ENCODE measurements around the gene GRK2.
A peak's percentile ranks its signal among the peaks of the same experiment; 100 is the strongest.

The GRK2 gene

DNA sequence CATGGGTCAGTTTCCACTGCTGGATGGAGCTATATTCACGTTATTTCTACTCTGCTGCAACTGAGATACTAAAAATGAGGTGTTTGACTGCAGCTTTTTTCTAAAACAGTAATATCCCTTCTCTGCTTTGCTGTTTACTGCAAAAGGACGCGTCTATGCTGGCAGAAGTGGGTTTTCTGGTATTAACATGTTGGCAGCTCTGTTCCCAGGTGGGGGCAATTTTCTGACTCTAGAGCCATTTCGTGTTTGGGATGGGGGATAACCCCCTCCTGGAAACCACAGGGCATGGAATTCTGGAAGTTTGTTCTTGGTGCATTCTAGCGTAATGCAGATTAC, 4.9 kb downstream of the GRK2 start:
- DNase-seq: no peak

DNA sequence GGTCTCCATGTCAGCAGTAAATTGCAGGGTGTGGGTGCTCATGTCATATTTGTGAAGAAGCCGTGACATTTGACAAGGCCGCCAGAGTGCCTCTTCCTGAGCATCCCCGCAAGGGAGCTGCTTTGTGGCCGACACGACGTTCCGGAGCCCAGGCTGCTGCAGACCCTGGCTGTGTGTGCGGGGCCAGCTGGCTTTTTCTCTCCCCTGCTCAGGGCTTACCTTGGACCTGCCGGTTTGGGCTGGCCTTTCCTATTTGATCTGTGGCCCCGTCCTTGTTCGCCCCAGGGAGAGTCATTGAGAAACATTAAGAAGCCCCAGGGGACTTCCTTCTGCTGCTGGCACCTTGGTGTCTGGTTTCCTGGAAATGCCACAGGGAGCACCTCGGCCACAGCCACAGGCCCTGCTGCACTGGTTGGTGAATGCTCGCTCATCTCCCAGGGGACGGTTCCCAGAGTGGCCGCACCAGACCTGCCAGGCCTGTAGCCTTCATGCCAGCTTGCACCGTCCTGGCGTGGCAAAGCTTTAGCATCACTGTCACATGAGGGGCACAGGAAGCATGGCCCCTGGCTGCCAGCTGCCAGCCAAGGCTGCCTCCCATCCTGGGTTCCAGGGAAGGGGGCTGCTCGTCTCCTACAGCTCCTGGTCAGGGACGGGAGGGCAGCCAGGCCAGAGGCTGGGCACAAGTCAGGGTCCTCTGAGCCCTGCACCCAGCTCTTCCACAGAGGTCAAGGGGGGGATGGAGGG, 5.4 kb downstream of the GRK2 start:
- no peak for DNase-seq

- no peak for DNase-seq
Measured at GRCh38 chr11:67272327-67273259, 6.3 kb downstream of the GRK2 start.

DNA sequence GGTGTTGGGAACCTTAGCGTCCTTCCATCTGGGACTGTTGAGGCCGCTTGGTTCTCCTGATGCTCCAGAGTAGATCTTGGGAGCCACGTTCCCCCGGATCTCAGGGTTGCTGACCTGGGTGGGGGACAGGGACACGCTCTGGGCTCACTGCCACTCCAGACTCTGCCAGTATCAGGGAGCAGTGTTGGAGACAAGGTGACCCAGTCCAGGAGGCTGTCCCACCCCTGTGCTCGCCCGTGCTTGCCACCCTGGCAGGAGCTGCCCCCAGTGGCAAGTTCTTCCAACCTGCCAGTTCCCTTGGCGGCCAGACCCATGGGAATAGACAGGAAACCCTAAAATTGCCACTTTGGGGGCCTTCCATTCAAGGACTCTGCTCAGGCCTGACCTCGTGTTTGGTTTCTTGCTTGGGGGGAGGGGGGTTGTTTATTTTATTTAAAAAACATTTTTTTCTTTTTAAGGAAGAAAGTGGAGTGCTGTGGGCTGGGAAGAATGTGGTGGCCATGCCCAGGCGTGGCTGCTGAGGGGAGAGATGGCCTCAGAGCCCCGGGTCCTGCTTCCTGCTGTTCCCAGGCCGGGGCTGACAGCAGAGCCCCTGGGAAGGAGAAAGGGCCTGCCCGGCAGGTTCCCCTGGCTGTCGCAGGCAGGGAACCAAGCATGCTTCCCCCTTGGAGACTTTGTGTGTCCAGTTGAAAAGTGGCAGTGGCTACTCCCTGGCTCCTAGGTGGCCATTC, 7.2 kb downstream of the GRK2 start:
- DNase-seq: no peak

- DNase-seq: no peak
Measured at GRCh38 chr11:67274768-67275605, 8.7 kb downstream of the GRK2 start.

DNA sequence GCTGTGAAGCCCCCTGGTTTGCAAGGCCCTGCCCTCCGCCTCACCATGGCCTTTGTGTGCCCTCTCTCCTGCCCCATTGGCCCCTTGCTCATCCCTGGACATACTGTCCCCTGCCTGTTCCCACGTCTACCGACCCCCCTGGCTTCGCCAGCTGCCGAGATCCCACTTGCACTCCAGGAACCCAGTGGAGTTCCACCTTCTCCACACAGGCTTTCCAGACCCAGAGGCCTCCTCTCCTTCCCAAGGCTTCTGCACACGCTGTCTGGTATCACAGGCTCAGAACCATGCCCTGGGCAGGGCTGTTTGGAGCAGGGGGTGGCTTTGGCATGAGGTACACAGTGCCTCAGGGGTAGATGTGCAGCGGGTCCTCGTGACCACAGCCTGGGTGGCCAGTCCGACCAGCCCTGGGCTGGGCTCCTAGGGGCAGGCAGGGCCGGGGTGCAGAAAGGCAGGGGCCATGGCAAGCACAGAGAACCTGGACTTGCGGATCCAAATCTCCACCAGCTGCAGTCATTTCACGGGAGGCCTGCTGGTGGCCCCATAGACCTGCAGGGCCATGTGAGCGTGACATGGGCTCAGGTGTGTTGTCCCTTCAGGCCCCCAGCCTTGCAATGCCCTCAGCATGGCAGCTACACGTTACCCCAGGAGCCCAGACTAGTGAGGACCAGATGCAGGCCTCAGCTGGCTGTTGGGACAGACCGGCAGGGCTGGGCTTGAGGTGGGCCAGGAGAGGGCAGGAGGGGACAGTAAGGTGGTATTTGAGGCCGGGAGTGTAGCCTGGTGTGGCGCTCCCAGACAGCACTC, 9.5 kb downstream of the GRK2 start:
- no peak for DNase-seq

- no peak for DNase-seq
Measured at GRCh38 chr11:67276781-67277230, 10.5 kb downstream of the GRK2 start.

DNA sequence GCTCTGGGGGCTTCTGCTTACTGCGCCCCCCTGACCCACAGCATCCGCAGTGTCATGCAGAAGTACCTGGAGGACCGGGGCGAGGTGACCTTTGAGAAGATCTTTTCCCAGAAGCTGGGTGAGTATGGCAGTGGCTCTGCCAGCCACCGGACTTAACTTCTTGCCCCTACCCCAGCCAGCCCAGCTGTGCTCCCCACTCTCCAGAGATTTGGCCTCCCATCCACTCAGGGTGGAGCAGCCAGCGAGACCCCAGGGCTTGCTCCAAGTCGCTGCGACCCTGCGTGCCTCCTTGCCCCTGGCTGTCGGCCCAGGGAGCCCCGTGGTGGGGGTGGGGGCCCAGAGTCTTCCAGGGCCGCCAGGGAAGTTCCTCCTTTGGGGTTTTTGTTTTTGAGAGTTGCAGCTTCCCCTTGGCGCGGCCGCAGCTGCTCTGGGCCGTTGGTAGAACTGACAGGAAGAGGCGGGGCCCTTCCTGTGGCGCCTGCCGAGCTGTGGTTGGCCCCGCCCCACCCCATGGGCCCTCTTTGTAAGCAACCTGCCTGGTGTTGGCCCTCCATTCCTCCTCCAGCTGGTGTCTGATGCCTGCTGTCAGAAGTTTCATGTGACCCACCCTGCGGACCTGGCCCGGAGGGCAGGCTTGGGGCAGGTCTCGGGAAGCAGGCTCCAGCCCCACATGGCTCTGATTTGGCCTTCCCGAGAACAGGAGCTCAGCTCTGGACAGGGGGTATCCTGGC, 11.1 kb downstream of the GRK2 start:
- DNase-seq: peak; percentile 81 to 86

GRCh38 chr11:67278135-67278938, 12.1 kb downstream of the GRK2 start:
- DNase-seq: no peak

GRCh38 chr11:67278939-67279588, 12.8 kb downstream of the GRK2 start:
- DNase-seq: no peak

DNA sequence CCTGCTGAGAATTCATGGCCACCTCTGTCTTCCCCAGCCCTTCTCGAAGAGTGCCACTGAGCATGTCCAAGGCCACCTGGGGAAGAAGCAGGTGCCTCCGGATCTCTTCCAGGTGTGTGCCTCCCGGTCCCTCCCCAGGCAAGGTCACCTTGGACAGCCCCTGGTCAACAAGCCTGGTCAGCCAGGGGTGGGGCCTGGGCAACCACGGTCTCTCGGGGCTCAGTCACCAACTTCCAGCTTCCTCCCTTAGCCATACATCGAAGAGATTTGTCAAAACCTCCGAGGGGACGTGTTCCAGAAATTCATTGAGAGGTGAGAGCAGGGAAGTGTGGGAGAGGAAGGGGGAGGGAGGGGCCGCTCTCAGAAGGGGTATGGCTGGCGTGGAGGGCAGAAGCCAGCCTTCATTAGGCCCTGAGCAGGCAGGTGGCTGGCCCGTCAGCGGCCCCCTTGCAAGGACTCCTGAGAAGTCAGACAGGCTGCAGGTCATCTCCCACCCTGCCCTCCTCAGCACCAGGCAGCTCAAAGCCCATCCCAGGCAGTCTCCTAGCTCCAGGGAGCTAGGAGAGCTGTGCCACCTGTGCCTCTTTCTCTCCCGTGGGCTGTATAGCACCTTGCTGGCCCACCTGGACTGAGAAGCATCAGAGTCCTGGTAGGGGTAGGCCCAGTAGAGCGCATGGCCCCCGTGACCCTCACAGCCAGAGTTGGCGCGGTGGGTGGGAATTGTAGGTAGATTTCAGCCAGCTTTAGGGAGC, 13.5 kb downstream of the GRK2 start:
- no peak for DNase-seq

- no peak for DNase-seq
Measured at GRCh38 chr11:67280341-67280787, 14.1 kb downstream of the GRK2 start.

GRCh38 chr11:67280788-67281551, 14.7 kb downstream of the GRK2 start:
- no peak for DNase-seq

GRCh38 chr11:67281552-67282150, 15.4 kb downstream of the GRK2 start:
- no peak for DNase-seq

GRCh38 chr11:67282155-67282875, 16.0 kb downstream of the GRK2 start:
- DNase-seq: no peak

GRCh38 chr11:67282876-67283371, 16.7 kb downstream of the GRK2 start:
- DNase-seq: no peak
